Neural progenitor cell (in vitro differentiated cells): Measurements from ENCODE around the gene TMEM94.

ENCODE experiments used
- EZH2 ChIP-seq: fragments of 200-600 bp; sonication (generic); IDR thresholded peaks from 2 replicates; pipeline ENCODE4 v1.6.1; 2017; ENCODE audit warnings: antibody characterized with exemption, mild to moderate bottlenecking, moderate library complexity
- EZH2phosphoT487 ChIP-seq: fragments of 200-600 bp; sonication (generic); IDR thresholded peaks from 2 replicates; pipeline ENCODE4 v1.6.1; 2017; ENCODE audit warnings: antibody characterized with exemption
- TF ChIP-seq, protein P1 (sequence below): fragments of 200-600 bp; sonication (generic); IDR thresholded peaks from 2 replicates; pipeline ENCODE4 v1.5.1; 2017; ENCODE audit warnings: antibody characterized with exemption, mild to moderate bottlenecking

DNA sequence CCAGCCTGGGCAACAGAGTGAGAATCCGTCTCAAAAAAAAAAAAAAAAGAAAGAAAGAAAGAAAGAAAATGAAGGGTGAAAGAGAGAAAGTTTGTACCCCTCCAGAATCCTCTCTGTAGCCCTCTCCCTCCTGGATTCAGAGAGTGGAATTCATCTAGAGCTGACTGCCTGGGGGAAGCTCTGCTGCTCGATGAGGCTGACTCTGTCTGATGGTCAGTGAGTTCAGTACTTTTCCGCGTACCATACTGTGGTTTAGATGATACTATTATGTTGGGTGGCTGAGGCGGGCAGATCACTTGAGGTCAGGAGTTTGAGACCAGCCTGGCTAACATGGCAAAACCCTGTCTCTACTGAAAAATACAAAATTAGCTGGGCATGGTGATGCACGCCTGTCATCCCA is 14.8 kb downstream of the TMEM94 start:
- TF ChIP-seq, protein P1, sequence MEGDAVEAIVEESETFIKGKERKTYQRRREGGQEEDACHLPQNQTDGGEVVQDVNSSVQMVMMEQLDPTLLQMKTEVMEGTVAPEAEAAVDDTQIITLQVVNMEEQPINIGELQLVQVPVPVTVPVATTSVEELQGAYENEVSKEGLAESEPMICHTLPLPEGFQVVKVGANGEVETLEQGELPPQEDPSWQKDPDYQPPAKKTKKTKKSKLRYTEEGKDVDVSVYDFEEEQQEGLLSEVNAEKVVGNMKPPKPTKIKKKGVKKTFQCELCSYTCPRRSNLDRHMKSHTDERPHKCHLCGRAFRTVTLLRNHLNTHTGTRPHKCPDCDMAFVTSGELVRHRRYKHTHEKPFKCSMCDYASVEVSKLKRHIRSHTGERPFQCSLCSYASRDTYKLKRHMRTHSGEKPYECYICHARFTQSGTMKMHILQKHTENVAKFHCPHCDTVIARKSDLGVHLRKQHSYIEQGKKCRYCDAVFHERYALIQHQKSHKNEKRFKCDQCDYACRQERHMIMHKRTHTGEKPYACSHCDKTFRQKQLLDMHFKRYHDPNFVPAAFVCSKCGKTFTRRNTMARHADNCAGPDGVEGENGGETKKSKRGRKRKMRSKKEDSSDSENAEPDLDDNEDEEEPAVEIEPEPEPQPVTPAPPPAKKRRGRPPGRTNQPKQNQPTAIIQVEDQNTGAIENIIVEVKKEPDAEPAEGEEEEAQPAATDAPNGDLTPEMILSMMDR: no peak
- no peak for TF ChIP-seq EZH2
- no peak for TF ChIP-seq EZH2phosphoT487
